LNCaP clone FGC (cell line): Measurements from ENCODE around the gene LAD1.

Experiments
- DNase-seq: peaks from one replicate; pipeline ENCODE4 v3.0.0-alpha.2; 2011; ENCODE audit warnings: low read depth
- H3K4me3 ChIP-seq: 2 replicates; pipeline ENCODE4 v1.5.1; 2011; ENCODE audit warnings: mild to moderate bottlenecking, low read depth, low read length, control low read depth
- CTCF ChIP-seq: IDR thresholded peaks from 2 replicates; pipeline ENCODE4 v1.5.1; 2012; ENCODE audit warnings: mild to moderate bottlenecking; ENCODE audit not compliant: control insufficient read depth, insufficient read depth; ENCODE audit errors: extremely low read depth

Gene LAD1

GRCh38 chr1:201332616-201333335, 66.3 kb downstream of the LAD1 start:
- no peak overlapping the region for H3K4me3 ChIP-seq
- TF ChIP-seq CTCF, result no peak
- no peak for DNase-seq

GRCh38 chr1:201332021-201332420, 67.1 kb downstream of the LAD1 start:
- no peak overlapping the region for H3K4me3 ChIP-seq
- TF ChIP-seq CTCF, result no peak
- DNase-seq, result no peak

GRCh38 chr1:201331166-201331565, 68.0 kb downstream of the LAD1 start:
- no peak for DNase-seq
- H3K4me3 ChIP-seq, result no peak overlapping the region
- no peak for TF ChIP-seq CTCF
